ENCODE measurements around the gene MAP1LC3B2. TPM values are rescaled to one million over a fixed set of nuclear protein-coding genes. Genes with fewer than 3 reads are reported as not detected.
A peak's percentile ranks its signal among the peaks of the same experiment; 100 is the strongest.

MAP1LC3B2 gene
- total RNA-seq, 1 donor: 1.9 TPM

GRCh38 chr12:116532986-116533342 is 26.2 kb upstream of the MAP1LC3B2 start:
- Histone ChIP-seq H3K4me1 (ENCODE audit: insufficient read depth, low read length) (peaks cover 26% of the 10 kb centered on the region), H3K9me3 (ENCODE audit: low read depth, low read length) (no peaks in the 10 kb centered on the region), H3K27me3 (ENCODE audit: insufficient read depth, low read length) (no peaks in the 10 kb centered on the region), H3K4me3 (ENCODE audit: low read length) (no peak overlapping the region)

GRCh38 chr12:116533343-116534251 is 25.6 kb upstream of the MAP1LC3B2 start:
- peak overlapping the region; percentile 60 for H3K4me3 ChIP-seq (ENCODE audit: low read length)
- no peaks in the 10 kb centered on the region for H3K9me3 ChIP-seq (ENCODE audit: low read depth, low read length)
- H3K4me1 ChIP-seq (ENCODE audit: insufficient read depth, low read length): peaks cover 33% of the 10 kb centered on the region
- no peaks in the 10 kb centered on the region for H3K27me3 ChIP-seq (ENCODE audit: insufficient read depth, low read length)

GRCh38 chr12:116534311-116535121 is 24.7 kb upstream of the MAP1LC3B2 start:
- H3K4me3 ChIP-seq (ENCODE audit: low read length): peak overlapping the region; percentile 60
- H3K9me3 ChIP-seq (ENCODE audit: low read depth, low read length): no peaks in the 10 kb centered on the region
- H3K4me1 ChIP-seq (ENCODE audit: insufficient read depth, low read length): peaks cover 42% of the 10 kb centered on the region
- H3K27me3 ChIP-seq (ENCODE audit: insufficient read depth, low read length): no peaks in the 10 kb centered on the region

- H3K27me3 ChIP-seq (ENCODE audit: insufficient read depth, low read length): no peaks in the 10 kb centered on the region
- H3K9me3 ChIP-seq (ENCODE audit: low read depth, low read length): no peaks in the 10 kb centered on the region
- peaks cover 49% of the 10 kb centered on the region for H3K4me1 ChIP-seq (ENCODE audit: insufficient read depth, low read length)
- no peak overlapping the region for H3K4me3 ChIP-seq (ENCODE audit: low read length)
These were observed 23.9 kb upstream of the MAP1LC3B2 start for GRCh38 chr12:116535241-116535640.

GRCh38 chr12:116537101-116537904 is 21.9 kb upstream of the MAP1LC3B2 start:
- Histone ChIP-seq H3K9me3 (ENCODE audit: low read depth, low read length) (no peaks in the 10 kb centered on the region), H3K27me3 (ENCODE audit: insufficient read depth, low read length) (no peaks in the 10 kb centered on the region), H3K4me1 (ENCODE audit: insufficient read depth, low read length) (peaks cover 50% of the 10 kb centered on the region), H3K4me3 (ENCODE audit: low read length) (no peak overlapping the region)

- H3K4me1 ChIP-seq (ENCODE audit: insufficient read depth, low read length): peaks cover 44% of the 10 kb centered on the region
- no peaks in the 10 kb centered on the region for H3K27me3 ChIP-seq (ENCODE audit: insufficient read depth, low read length)
- H3K4me3 ChIP-seq (ENCODE audit: low read length): no peak overlapping the region
- H3K9me3 ChIP-seq (ENCODE audit: low read depth, low read length): no peaks in the 10 kb centered on the region
These were observed 21.0 kb upstream of the MAP1LC3B2 start for GRCh38 chr12:116538076-116538591.

GRCh38 chr12:116538682-116539305 is 20.4 kb upstream of the MAP1LC3B2 start:
- Histone ChIP-seq H3K27me3 (ENCODE audit: insufficient read depth, low read length) (no peaks in the 10 kb centered on the region), H3K4me1 (ENCODE audit: insufficient read depth, low read length) (peaks cover 44% of the 10 kb centered on the region), H3K9me3 (ENCODE audit: low read depth, low read length) (no peaks in the 10 kb centered on the region), H3K4me3 (ENCODE audit: low read length) (no peak overlapping the region)

- H3K4me1 ChIP-seq (ENCODE audit: insufficient read depth, low read length): peaks cover 43% of the 10 kb centered on the region
- no peak overlapping the region for H3K4me3 ChIP-seq (ENCODE audit: low read length)
- H3K9me3 ChIP-seq (ENCODE audit: low read depth, low read length): no peaks in the 10 kb centered on the region
These were observed 19.8 kb upstream of the MAP1LC3B2 start for GRCh38 chr12:116539361-116539771.

GRCh38 chr12:116539905-116540482 is 19.2 kb upstream of the MAP1LC3B2 start:
- Histone ChIP-seq H3K4me1 (ENCODE audit: insufficient read depth, low read length) (peaks cover 37% of the 10 kb centered on the region), H3K27me3 (ENCODE audit: insufficient read depth, low read length) (no peaks in the 10 kb centered on the region), H3K9me3 (ENCODE audit: low read depth, low read length) (no peaks in the 10 kb centered on the region), H3K4me3 (ENCODE audit: low read length) (no peak overlapping the region)

More at GRCh38 chr12:116539361-116539771, 19.8 kb upstream of the MAP1LC3B2 start:
- no peaks in the 10 kb centered on the region for H3K27me3 ChIP-seq (ENCODE audit: insufficient read depth, low read length)

- Histone ChIP-seq H3K9me3 (ENCODE audit: low read depth, low read length) (no peaks in the 10 kb centered on the region), H3K27me3 (ENCODE audit: insufficient read depth, low read length) (no peaks in the 10 kb centered on the region), H3K4me3 (ENCODE audit: low read length) (no peak overlapping the region), H3K4me1 (ENCODE audit: insufficient read depth, low read length) (peaks cover 36% of the 10 kb centered on the region)
These were observed 18.5 kb upstream of the MAP1LC3B2 start for GRCh38 chr12:116540622-116541152.

- Histone ChIP-seq H3K4me3 (ENCODE audit: low read length) (no peak overlapping the region), H3K4me1 (ENCODE audit: insufficient read depth, low read length) (peaks cover 36% of the 10 kb centered on the region), H3K9me3 (ENCODE audit: low read depth, low read length) (no peaks in the 10 kb centered on the region), H3K27me3 (ENCODE audit: insufficient read depth, low read length) (no peaks in the 10 kb centered on the region)
These were observed 17.4 kb upstream of the MAP1LC3B2 start for GRCh38 chr12:116541547-116542344.

GRCh38 chr12:116542345-116542956 is 16.7 kb upstream of the MAP1LC3B2 start:
- H3K4me1 ChIP-seq (ENCODE audit: insufficient read depth, low read length): peaks cover 34% of the 10 kb centered on the region
- no peaks in the 10 kb centered on the region for H3K9me3 ChIP-seq (ENCODE audit: low read depth, low read length)
- no peak overlapping the region for H3K4me3 ChIP-seq (ENCODE audit: low read length)
- no peaks in the 10 kb centered on the region for H3K27me3 ChIP-seq (ENCODE audit: insufficient read depth, low read length)

- Histone ChIP-seq H3K27me3 (ENCODE audit: insufficient read depth, low read length) (no peaks in the 10 kb centered on the region), H3K4me3 (ENCODE audit: low read length) (no peak overlapping the region), H3K9me3 (ENCODE audit: low read depth, low read length) (no peaks in the 10 kb centered on the region), H3K4me1 (ENCODE audit: insufficient read depth, low read length) (peaks cover 26% of the 10 kb centered on the region)
These were observed 14.5 kb upstream of the MAP1LC3B2 start for GRCh38 chr12:116544656-116545055.
